Central memory CD4-positive, alpha-beta T cell (primary cell): Measurements from ENCODE around the gene TOMM34.
A peak's percentile ranks its signal among the peaks of the same experiment; 100 is the strongest.

ENCODE experiments used
- DNase-seq: peaks from one replicate; pipeline ENCODE4 v3.0.0; 2022

Gene TOMM34

GRCh38 chr20:44928595-44928994 is 31.6 kb downstream of the TOMM34 start:
- no peak for DNase-seq

- DNase-seq, result no peak
Measured at GRCh38 chr20:44924541-44924940, 35.7 kb downstream of the TOMM34 start.

- no peak for DNase-seq
Measured at GRCh38 chr20:44921447-44921846, 38.8 kb downstream of the TOMM34 start.

- DNase-seq, result no peak
Measured at GRCh38 chr20:44918761-44919160, 41.4 kb downstream of the TOMM34 start.

GRCh38 chr20:44918342-44918741 is 41.9 kb downstream of the TOMM34 start:
- no peak for DNase-seq

GRCh38 chr20:44917399-44917798 is 42.8 kb downstream of the TOMM34 start:
- DNase-seq, result no peak

GRCh38 chr20:44916586-44916985 is 43.6 kb downstream of the TOMM34 start:
- no peak for DNase-seq

- DNase-seq, result no peak
Measured at GRCh38 chr20:44914924-44915323, 45.3 kb downstream of the TOMM34 start.

GRCh38 chr20:44912189-44912588 is 48.0 kb downstream of the TOMM34 start:
- no peak for DNase-seq

- peak; percentile 19 for DNase-seq
Measured at GRCh38 chr20:44911264-44911921, 48.8 kb downstream of the TOMM34 start.

- DNase-seq, result no peak
Measured at GRCh38 chr20:44910690-44911262, 49.4 kb downstream of the TOMM34 start.

GRCh38 chr20:44909872-44910689 is 50.1 kb downstream of the TOMM34 start, which contains the start of gene PABPC1L:
PABPC1L (plus strand) TSS chr20:44910060; CDS start chr20:44910144, 84 bp downstream.
- peak; percentile 68 for DNase-seq

GRCh38 chr20:44908987-44909871 is 51.0 kb downstream of the TOMM34 start:
- no peak for DNase-seq

- DNase-seq, result no peak
Measured at GRCh38 chr20:44904377-44904776, 55.8 kb downstream of the TOMM34 start.

GRCh38 chr20:44901974-44902373 is 58.2 kb downstream of the TOMM34 start:
- no peak for DNase-seq

- no peak for DNase-seq
Measured at GRCh38 chr20:44900231-44900854, 59.9 kb downstream of the TOMM34 start.

GRCh38 chr20:44897133-44897532 is 63.1 kb downstream of the TOMM34 start:
- DNase-seq, result no peak

- DNase-seq, result no peak
Measured at GRCh38 chr20:44896583-44896982, 63.6 kb downstream of the TOMM34 start.

- no peak for DNase-seq
Measured at GRCh38 chr20:44894959-44895358, 65.2 kb downstream of the TOMM34 start.
